ENCODE results near the gene TGM2.
"Not testable (repeated sequence)": the region's sequence is repeated elsewhere in the genome, so short reads cannot be mapped to it uniquely, and the experiment has no call there.

TGM2 gene

GRCh38 chr20:38112261-38112929 lies 52.7 kb downstream of the TGM2 start:
- peak; percentile 70 for DNase-seq

GRCh38 chr20:38111366-38112232 lies 53.5 kb downstream of the TGM2 start:
- no peak for DNase-seq

- no peak for DNase-seq
Measured at GRCh38 chr20:38110525-38111178, 54.4 kb downstream of the TGM2 start.

GRCh38 chr20:38109591-38110524 lies 55.2 kb downstream of the TGM2 start:
- peak; percentile 82 for DNase-seq

- no peak for DNase-seq
Measured at GRCh38 chr20:38108986-38109541, 56.0 kb downstream of the TGM2 start.

GRCh38 chr20:38108438-38108985 lies 56.6 kb downstream of the TGM2 start:
- peak; percentile 81 for DNase-seq

- not testable (repeated sequence) for DNase-seq
Measured at GRCh38 chr20:38107916-38108315, 57.2 kb downstream of the TGM2 start.

GRCh38 chr20:38107386-38107785 lies 57.7 kb downstream of the TGM2 start:
- not testable (repeated sequence) for DNase-seq

GRCh38 chr20:38106461-38106860 lies 58.6 kb downstream of the TGM2 start:
- no peak for DNase-seq

GRCh38 chr20:38104285-38104684 lies 60.8 kb downstream of the TGM2 start:
- no peak for DNase-seq

- not testable (repeated sequence) for DNase-seq
Measured at GRCh38 chr20:38102206-38102605, 62.9 kb downstream of the TGM2 start.

GRCh38 chr20:38098952-38099351 lies 66.1 kb downstream of the TGM2 start:
- DNase-seq, result no peak

- DNase-seq, result no peak
Measured at GRCh38 chr20:38095017-38095686, 69.9 kb downstream of the TGM2 start.

- no peak for DNase-seq
Measured at GRCh38 chr20:38094373-38094891, 70.6 kb downstream of the TGM2 start.

- no peak for DNase-seq
Measured at GRCh38 chr20:38093641-38094077, 71.4 kb downstream of the TGM2 start.

- no peak for DNase-seq
Measured at GRCh38 chr20:38092915-38093314, 72.2 kb downstream of the TGM2 start.

- DNase-seq, result no peak
Measured at GRCh38 chr20:38092260-38092857, 72.7 kb downstream of the TGM2 start.

- no peak for DNase-seq
Measured at GRCh38 chr20:38091441-38092216, 73.4 kb downstream of the TGM2 start.

GRCh38 chr20:38090061-38090460 lies 75.0 kb downstream of the TGM2 start:
- DNase-seq, result no peak

GRCh38 chr20:38089500-38089899 lies 75.6 kb downstream of the TGM2 start:
- no peak for DNase-seq
